ENCODE results near the gene TRIOBP.

TRIOBP gene

DNA sequence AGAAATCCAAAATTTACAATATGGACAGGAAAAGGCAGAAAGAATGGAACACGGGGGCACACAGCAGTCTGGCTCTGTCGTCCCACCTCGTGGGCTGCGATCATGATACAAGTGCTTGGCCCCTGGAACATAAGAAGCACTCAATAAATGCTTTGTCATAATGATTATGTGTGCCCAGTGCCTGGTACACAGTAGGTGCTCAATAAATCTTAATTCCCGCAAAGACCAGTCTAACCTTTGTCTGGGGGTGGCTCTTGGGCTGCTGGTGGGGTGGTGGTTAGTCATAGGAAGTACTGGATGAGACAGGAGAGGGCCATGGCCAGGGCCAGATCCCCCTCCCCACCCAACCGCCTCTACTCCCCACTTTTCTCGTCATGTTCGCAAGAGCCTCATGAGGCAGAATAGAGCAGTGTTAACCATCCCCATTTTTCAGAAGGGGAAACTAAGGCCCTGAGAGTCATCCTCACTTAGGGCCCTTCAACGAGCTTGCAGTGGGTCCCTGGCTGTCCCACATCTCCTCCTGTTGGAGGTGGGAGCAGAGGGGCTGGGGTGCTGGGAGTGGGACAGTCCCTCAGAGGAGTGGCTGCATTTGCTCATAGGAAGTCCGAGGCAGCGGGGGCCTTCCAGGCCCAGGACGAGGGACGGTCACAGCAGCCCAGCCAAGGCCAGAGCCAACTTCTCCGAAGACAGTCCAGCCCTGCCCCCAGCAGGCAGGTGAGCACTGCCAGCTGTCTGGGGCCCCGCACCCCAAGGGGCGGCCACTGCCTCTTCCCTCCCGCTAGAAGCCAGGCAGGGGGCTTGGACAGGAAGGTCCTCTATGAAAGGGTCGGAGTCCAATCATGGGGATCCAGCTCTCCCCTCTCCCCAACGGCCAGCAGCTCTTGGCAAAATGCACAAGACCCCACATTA lies 36.1 kb downstream of the TRIOBP start:
- DNase-seq: no peak

DNA sequence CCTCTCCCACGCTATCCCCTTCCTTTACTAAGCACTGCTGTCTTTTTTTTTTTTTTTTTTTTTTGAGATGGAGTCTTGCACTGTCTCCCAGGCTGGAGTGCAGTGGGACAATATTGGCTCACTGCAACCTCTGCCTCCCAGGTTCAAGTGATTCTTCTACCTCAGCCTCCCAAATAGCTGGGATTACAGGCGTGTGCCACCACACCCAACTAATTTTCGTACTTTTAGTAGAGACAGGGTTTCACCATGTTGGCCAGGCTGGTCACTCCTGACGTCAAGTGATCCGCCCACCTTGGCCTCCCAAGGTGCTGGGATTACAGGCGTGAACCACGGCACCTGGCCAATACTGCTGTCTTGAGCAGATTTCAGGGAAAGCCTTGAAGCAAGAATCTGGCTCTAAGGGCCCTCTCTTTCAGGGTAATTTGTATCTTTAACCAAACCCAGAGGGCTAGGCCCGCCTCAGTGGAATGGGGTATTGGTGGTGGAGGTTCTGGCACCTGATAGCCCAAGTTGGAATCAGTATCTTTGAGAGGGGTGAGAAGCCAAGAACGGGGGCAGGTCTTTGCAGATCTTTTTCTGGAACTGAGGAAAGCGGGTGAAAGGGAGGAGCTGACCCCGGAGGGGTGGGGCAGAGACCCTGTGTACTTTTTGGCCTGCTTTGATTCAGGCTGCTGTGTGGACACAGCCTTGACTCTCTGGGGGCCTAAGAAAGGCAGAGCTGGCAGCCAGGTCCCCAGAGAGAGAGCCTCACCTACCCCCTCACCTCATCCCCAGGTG lies 37.0 kb downstream of the TRIOBP start:
- no peak for DNase-seq

DNA sequence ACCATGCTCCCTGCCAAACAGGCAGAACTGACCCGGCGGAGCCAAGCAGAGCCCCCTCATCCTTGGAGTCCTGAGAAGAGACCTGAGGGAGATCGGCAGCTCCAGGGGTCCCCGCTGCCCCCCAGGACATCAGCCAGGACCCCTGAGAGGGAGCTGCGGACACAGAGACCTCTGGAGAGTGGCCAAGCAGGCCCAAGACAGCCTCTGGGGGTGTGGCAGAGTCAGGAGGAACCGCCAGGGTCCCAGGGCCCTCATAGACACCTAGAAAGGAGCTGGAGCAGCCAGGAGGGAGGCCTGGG lies 37.5 kb downstream of the TRIOBP start:
- DNase-seq: no peak

DNA sequence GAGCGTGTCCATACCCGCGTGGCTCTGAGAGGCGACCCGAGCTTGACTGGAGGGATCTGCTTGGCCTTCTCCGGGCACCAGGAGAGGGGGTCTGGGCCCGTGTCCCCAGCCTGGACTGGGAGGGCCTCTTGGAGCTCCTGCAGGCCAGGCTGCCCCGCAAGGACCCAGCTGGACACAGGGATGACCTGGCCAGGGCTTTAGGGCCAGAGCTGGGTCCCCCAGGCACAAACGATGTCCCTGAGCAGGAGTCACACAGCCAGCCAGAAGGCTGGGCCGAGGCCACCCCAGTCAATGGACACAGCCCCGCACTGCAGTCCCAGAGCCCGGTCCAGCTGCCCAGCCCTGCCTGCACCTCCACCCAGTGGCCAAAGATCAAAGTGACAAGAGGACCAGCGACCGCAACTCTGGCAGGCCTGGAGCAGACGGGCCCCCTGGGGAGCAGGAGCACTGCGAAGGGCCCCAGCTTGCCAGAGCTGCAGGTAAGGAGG lies 38.2 kb downstream of the TRIOBP start:
- no peak for DNase-seq

DNA sequence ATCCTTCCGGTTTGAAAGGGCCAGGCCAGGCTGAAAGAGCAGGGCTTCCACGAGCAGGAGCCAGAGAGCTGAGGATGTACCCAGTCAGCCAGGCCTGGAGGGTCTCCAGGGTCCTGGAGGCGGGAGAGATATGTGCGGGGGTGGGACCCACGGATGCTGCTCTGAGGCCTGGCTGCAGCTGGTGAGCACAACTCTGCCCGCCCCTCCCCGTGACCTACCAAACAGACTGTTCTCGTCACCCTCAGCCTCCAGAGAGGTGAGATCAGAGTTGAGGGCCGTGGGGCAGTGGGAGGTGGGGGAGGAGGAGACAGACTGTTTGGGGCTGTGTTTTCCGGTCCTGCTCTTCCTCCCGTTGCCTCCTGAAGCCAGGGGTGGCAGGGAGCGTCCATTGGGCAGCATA lies 42.2 kb downstream of the TRIOBP start:
- DNase-seq: no peak

DNA sequence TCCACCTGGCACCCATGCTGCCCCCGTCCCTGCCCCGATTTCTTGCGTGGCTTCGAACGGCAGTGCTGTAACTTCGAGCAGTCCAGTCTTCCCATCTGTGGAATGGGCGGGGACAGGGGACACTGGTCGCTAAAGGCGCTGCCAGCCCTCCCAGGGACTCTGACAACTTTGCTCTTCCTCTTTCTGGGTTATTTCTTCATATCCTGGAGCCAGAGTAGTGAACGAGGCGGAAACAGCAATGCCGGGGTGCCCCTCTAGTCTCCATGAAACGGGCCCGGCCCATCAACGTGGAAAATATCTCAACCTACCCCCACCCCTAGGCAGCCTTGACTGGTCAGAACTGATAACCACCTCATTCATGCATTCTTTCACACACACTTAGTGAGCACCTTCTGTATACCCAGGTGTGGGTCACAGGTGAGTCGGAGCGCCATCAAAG lies 42.8 kb downstream of the TRIOBP start:
- no peak for DNase-seq

DNA sequence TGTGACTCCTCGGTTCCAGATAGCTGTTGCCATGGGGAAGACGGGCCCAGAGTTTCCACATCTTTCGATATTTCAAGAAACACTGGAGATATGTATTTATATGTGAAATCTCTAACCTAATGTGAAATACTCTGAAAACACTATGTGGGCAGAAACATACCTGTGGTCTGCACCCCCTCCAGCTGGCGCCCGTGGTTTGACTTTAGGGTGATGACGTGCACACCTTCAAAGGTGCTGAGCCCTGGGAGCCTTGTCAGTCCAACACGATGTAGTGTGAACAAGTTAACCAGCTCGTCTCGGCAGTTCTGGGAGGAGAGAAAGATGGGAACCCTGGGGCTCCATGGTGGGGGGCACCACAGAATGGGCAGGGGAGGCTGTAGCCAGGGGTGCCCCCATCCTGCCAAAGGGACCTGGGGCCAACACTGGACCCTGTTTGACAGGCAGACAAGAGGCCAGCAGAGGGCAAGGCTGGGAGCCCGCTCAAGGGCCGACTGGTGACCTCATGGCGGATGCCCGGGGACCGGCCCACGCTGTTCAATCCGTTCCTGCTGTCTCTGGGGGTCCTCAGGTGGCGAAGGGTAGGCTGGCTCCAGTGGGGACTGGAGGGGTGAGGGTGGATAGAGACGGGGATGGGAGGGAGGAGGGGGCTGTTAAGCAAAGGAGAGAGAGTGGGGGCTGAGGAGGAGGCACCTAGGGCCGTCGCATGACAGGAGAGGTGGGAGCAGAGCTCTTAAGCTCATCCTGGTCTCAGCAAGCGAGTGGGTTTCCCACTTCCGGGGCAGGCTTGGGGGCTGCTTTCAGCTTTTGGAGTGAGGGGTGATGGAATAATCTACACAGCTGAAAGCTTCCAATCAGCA lies 43.8 kb downstream of the TRIOBP start:
- DNase-seq: no peak

DNA sequence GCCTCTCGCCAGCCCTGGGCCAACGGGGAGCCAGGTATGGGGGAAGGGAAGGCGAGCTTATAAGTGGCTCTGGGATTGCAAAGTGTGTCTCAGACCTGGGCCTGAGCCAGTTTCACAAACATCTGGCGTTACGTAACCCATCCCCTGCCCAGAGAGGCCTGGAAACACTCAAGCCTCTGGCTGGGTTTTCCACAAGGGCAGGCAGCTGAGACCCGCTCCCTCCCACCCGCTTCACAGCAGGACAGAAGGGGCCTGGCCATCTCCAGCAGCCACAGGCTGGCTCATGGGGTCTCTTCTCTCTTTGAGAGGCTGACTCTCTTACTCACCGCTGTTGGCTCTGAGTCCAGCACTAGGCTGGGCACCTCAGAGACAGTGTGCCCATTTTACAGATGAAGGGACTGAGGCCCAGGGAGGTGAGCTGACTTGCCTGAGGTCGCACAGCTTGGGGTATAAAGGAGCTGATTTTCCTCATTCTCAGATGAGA lies 44.5 kb downstream of the TRIOBP start:
- DNase-seq: no peak

DNA sequence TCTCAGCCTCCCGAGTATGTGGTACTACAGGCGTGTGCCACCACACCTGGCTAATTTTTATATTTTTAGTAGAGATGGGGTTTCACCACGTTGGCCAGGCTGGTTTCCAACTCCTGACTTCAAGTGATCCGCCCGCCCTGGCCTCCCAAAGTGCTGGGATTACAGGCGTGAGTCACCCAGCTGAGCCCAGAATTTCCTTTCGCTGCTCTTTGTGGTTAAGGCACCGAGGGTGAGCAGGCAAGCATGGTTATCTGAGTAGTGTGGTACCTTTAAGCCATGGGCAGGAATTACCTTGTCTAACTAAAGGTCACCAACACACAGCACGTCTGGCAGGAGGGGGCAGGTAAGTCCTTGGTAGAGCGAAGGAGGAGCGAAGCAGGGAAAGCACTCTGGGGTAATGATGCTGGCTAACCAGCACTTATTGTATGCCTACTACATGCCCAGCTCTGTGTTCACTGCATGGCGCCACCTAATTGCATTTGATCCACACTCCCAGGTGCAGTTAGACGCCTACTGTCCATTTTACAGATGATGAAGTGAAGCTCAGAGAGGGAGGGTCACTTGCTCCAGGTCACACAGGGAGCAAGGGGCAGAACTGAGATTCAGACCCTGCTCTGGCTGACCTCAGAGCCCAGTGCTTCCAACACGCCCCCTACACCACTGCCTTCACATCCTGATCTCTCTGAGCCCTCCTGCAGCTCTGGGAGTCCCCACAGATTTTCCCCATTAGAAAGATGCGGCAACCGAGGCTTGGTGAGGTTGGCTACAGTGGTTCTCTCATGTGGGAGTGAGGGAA lies 45.7 kb downstream of the TRIOBP start:
- no peak for DNase-seq

DNA sequence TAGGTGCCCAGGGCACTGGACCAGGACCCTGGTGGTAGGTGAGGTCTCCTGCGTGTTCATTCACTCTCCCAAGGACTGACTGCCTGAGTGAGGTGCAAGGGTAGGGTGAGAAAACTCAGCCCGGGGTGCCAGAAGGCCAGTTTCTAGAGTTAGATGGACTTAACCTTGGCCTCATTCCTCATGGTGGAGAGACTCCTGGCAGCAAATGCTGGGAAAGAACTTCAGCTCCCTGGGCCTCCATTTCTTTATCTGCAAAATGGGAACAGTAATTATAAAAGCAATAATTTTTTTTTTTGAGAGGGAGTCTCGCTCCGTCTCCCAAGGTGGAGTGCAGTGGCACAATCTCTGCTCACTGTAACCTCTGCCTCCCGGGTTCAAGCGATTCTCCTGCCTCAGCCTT lies 47.7 kb downstream of the TRIOBP start:
- no peak for DNase-seq

DNA sequence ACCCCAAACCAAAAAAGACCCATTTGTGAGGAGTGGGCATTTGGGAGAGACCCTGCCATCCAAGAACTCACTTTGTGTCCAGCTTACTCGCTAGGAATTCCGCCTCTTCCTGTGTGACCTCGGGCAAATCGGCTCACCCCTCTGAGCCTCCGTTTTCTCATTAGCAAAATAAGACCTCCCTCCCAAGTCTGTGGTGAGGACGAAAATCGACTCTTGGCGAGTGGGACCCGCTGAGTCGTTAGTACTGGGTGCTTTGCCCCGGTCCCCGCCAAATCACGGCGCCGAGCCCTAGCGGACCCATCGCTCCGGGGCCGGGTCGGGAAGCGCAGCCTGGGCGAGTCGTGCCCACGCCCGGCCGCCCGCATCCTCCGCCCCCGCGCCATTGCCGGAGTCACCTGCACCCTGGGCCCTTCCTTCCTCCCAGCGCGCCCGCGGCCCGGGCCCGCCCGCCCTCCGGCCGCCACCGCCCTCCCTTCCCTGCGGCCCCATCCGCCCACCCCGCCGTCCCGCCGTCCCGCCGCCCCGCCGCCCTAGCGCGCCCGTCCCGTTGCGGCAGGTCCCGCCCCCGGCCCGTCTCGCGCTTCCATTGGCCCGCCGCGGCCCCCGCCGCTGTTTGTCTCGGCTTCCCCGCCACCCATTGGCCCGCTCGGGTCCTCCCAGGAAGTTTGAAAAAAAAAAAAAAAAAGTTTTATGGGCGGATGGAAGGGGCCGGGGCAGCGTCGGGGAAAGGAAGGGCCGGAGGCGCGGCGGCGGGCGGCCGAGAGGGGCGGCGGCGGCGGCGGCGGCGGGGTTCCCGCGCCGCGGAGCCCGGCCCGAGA lies 48.9 kb downstream of the TRIOBP start:
- peak; percentile 75 to 90 (median 83) for DNase-seq

DNA sequence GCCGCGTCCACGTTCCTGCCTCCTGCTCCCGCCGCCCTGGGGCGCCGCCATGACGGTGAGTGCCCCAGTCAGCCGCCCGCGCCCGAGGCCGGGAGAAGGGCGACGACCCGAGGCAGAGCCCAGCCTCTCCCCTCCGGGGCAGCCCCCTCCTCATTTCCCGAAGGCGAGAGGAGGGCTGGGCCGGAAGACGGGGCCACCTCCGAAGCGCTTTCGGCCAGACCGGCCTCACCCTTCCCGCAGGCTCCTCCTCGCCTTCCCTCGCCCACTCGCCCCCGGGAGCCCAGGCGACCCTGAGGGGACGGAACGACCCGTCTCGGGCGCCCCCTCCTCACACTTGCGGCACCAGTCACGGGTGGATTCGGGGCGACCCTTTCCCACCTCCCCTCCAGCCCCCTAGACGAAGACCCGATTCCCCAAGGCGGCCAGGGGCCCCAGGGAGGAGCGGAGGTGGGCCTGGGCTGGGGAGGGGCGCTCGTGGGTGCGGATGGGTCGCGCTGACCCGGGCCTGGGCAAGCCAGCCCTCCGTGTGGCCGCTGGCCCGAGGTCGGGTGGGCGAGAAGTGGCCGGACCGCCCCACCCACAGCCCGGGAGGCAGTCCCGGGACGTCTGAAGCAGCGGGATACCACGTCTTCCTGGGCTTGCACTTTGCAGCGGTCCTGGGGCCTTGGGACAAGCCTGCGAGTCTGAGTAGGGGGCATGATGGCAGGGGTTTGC lies 49.7 kb downstream of the TRIOBP start:
- peak in 3 of 5 experiments; percentile 3 to 16 (median 7) for DNase-seq

DNA sequence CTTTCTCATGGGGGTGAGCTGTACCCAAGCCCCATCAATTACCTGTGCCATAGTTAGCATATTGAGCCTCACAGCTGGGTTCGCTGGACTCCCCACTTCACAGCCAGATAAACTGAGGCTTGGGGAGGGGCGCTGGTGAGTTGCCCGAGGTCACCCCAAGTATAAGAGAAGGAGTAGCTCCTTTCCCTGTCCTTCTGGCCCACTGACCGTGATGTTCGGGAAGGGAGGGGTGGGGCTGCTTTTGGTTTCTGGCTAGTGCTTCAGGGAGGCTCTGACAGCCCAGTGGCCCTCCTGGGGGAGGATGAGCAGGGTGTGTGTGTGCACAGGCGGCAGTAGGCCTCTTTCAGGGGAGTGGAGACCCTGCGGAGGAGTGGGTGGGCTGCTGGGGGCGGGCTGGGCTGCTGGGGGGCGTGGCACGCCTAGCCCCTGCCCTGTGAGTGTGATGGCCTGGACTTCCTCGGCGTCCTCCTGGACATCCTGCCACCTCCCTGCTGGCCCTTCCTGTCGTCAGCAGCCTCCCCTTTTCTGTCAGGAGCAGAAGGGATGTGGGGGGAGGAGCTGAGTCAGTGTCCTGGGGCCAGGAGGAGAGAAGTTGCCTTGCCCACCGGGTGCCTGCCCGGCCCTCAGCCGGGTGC lies 50.3 kb downstream of the TRIOBP start:
- DNase-seq: peak in 1 of 5 experiments; percentile 21

DNA sequence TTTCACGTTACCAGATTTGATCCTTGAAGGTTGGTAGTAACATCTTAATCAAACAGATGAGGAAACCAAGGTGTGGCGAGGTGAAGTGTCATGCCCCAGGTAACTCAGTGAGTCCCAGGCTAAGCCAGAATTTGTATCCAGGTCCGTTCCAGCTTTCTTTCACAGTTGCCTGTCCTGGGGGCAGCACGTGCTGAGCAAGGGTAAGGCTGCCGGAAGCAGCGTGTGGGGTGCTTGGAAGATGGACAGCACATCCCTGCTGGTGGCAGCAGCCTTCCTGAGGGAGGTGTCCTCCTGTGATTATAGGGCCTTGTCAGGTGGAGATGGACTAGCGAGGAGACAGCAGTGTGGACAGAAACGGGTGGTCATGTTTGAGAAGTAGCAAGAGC lies 50.9 kb downstream of the TRIOBP start:
- DNase-seq: no peak

DNA sequence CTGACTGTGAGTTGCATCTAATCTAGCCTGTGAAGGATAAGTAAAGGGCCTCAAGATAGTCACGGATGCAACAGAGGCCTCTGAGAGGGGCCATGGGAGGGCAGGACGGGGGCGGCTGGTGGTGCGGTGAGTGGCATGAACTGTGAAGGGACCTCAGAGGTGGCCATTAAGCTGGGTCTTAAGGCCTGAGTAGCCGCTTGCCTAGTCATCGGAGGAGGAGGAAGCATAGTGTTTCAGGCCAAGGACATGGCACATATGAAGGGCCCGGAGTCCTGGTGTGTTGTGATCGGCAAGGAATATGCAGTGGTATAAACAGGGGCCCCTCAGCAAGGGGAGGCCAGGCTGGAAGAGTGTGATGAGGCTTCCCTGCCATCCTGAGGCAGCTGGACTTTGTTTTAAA lies 51.8 kb downstream of the TRIOBP start:
- DNase-seq: no peak

DNA sequence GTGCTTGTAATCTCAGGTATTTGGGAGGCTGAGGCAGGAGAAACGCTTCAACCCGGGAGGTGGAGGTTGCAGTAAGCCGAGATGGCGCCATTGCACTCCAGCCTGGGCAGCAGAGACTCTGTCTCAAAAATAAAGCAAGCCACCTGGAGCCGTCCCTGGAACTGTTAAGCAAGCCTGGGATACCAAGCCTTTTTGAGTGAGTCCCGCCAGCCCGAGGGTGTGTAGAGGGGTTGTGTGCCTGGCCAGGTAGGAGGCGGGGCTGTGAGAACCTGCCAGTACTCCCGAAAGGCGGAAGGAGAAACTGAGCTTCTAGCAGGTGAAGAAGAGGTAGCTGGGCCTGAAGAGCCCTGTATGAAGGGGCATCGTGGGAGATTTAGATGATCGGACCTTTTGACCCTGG lies 52.4 kb downstream of the TRIOBP start:
- no peak for DNase-seq

DNA sequence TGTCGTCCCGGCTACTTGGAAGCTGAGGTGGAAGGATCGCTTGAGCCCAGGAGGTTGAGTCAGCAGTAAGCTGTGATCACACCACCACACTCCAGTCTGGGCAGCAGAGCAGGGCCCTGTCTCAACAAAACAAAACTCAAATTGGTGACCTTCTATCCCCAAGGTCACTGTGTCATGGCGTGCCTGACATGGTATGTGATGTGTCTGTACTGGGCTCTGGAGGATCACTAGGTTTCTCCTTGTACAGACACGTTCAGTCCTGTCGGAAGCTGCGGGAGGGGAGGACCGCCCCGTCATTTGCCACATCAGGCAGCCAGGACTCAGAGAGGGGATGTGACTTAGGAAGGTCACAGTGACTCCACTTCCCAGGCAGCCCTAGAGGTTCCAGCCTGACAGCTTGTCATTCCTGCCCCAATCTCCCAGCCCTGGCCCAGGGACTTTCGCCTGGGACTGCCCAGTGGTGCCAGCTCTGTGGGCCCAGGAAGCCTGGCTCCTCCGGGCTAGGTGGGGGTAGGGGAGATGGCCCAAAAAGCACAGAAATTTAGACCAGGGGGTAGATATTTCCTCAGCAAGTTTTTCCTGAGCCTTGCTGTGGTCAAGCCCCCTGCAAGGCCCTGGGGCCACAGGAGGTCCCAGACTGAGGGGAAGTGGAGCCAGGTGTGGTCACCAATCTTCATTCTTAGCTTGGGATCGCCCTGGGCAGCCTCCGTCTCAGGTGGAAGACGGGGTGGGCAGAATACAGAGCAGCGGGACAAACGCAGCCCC lies 53.2 kb downstream of the TRIOBP start:
- no peak for DNase-seq

DNA sequence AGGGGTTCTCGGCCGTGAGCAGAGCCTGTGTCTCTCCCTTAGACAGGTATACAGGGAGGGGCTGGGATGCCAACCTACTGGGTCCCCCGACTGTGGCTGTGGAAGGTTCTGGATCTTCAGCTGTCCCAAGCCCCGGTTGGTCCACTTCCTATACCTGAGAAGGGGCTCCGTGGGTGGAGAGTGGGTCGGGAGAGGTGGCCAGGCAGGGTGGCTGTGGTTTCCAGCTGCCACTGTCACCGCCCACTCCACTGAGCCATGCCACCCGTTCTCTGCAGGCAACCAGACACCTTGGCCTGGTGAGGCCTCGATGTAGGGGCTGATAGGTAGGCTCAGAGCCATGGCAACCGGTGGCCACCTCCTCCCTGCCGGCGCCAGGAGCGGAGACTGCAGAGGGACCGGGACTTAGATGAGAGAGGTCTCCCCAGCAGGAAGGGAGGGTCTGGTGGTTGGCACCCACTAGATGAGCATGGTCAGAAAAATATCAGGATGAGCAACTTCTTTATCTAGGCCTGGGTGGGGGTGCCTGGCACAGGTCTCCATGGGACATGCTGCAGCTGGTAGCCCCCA lies 53.8 kb downstream of the TRIOBP start:
- DNase-seq: no peak

All from T-helper 2 cell (primary cell).